PFSK-1 (cell line): ENCODE results near the gene NT5C2.

ENCODE experiments used
- POLR2AphosphoS5 ChIP-seq: IDR thresholded peaks from 2 replicates; pipeline ENCODE4 v1.6.1; 2012; ENCODE audit warnings: low read depth, mild to moderate bottlenecking, control low read depth, low read length, moderate library complexity
- REST ChIP-seq, 2 experiments: IDR thresholded peaks; 2 replicates each; pipeline versions ENCODE4 v1.6.1 to v1.8.0; 2011 to 2012; ENCODE audit warnings: low read depth in 2 of 2, low read length in 2 of 2, control low read depth in 1 of 2, inconsistent platforms in 1 of 2, mild to moderate bottlenecking in 1 of 2, moderate library complexity in 1 of 2; ENCODE audit not compliant: insufficient read depth in 1 of 2
- SIN3A ChIP-seq: IDR thresholded peaks from 2 replicates; pipeline ENCODE4 v1.6.1; 2012; ENCODE audit warnings: mild to moderate bottlenecking, low read length, moderate library complexity, borderline replicate concordance; ENCODE audit not compliant: insufficient read depth
- TAF1 ChIP-seq: IDR thresholded peaks from 2 replicates; pipeline ENCODE4 v1.6.1; 2012; ENCODE audit warnings: low read length, control low read depth, borderline replicate concordance; ENCODE audit not compliant: insufficient read depth

GRCh38 chr10:103055105-103055504 lies 138.0 kb downstream of the NT5C2 start:
- TF ChIP-seq SIN3A (no peak), TAF1 (no peak), POLR2AphosphoS5 (no peak), REST (IDR thresholded peaks at IDR 0.05; ENCODE audit: insufficient read depth in 1 of 2, low read depth in 2 of 2, low read length in 2 of 2) (no peak)
